SU-DHL-6 (cell line): Measurements from ENCODE around the gene KLHL2.
"Not testable (repeated sequence)": the region's sequence is repeated elsewhere in the genome, so short reads cannot be mapped to it uniquely, and the experiment has no call there.

Experiments
- CTCF ChIP-seq: fragments of 200-600 bp; sonication (generic); IDR thresholded peaks from one replicate; pipeline ENCODE4 v1.5.1; 2017; ENCODE audit warnings: antibody characterized with exemption, mild to moderate bottlenecking, low read length, moderate library complexity; ENCODE audit not compliant: insufficient read depth, poor library complexity, severe bottlenecking
- EZH2phosphoT487 ChIP-seq: fragments of 200-600 bp; sonication (generic), shearing (Covaris generic); conservative IDR thresholded peaks from 2 replicates; pipeline ENCODE4 v1.6.1; 2018; ENCODE audit warnings: mild to moderate bottlenecking, antibody characterized with exemption, low read length, moderate library complexity, mixed read lengths

- TF ChIP-seq CTCF, EZH2phosphoT487: not testable (repeated sequence)
Observed at GRCh38 chr4:165227401-165227800, 20.0 kb downstream of the KLHL2 start.
